Measurements from ENCODE around the gene VIPAS39. TPM values are rescaled to one million over a fixed set of nuclear protein-coding genes. Genes with fewer than 3 reads are reported as not detected.
A peak's percentile ranks its signal among the peaks of the same experiment; 100 is the strongest.

Gene VIPAS39
- total and polyA plus RNA-seq, 2 experiments from 2014 or later = 14.9 to 25.0 TPM

- Histone ChIP-seq H3K9ac (no peak overlapping the region), H3K36me3 (ENCODE audit: low read depth) (peaks cover 38% of the 10 kb centered on the region), H3K27ac (no peak overlapping the region), H3F3A (ENCODE audit: insufficient read depth) (no peaks in the 10 kb centered on the region), H3K79me2 (ENCODE audit: insufficient read depth) (no peaks in the 10 kb centered on the region), H3K4me1 (ENCODE audit: insufficient read depth) (no peaks in the 10 kb centered on the region), H3K4me3 (no peak overlapping the region), H3K4me2 (ENCODE audit: unreplicated experiment) (no peak overlapping the region), H4K20me1 (ENCODE audit: insufficient read depth) (no peaks in the 10 kb centered on the region), H3K9me2 (ENCODE audit: insufficient read depth) (no peaks in the 10 kb centered on the region), H2AFZ (no peak overlapping the region), H3K9me3 (ENCODE audit: low read depth) (no peaks in the 10 kb centered on the region), H3K27me3 (replicated peaks; ENCODE audit: insufficient read depth) (no peaks in the 10 kb centered on the region)
- WGBS, 2 experiments (ENCODE audit: low coverage in 1 of 2, low lambda C conversion rate in 2 of 2, missing lambda C conversion rate in 2 of 2) = 88 to 90% methylated on average over 4 of the region's 4 CpGs
- in situ Hi-C loops (cut with MboI) = no loop called here
- no peak for TF ChIP-seq EZH2phosphoT487 (IDR thresholded peaks at IDR 0.05; ENCODE audit: insufficient read depth, low read depth)
- TF ChIP-seq EZH2 (IDR thresholded peaks at IDR 0.05; ENCODE audit: insufficient read depth, poor library complexity, severe bottlenecking) = no peak
- DNase-seq = no peak
Measured at GRCh38 chr14:77439861-77440260, 17.5 kb downstream of the VIPAS39 start.

GRCh38 chr14:77438596-77438995, 18.8 kb downstream of the VIPAS39 start:
- in situ Hi-C loops (cut with MboI) = no loop called here
- H3K36me3 ChIP-seq (ENCODE audit: low read depth) = peaks cover 44% of the 10 kb centered on the region
- TF ChIP-seq EZH2phosphoT487 (IDR thresholded peaks at IDR 0.05; ENCODE audit: insufficient read depth, low read depth) (no peak), EZH2 (IDR thresholded peaks at IDR 0.05; ENCODE audit: insufficient read depth, poor library complexity, severe bottlenecking) (no peak)
- no peak overlapping the region for H3K9ac ChIP-seq
- no peaks in the 10 kb centered on the region for H4K20me1 ChIP-seq (ENCODE audit: insufficient read depth)
- no peak overlapping the region for H3K27ac ChIP-seq
- H3K9me2 ChIP-seq (ENCODE audit: insufficient read depth) = no peaks in the 10 kb centered on the region
- H3K9me3 ChIP-seq (ENCODE audit: low read depth) = no peaks in the 10 kb centered on the region
- no peak for DNase-seq
- no peaks in the 10 kb centered on the region for H3K27me3 ChIP-seq (replicated peaks; ENCODE audit: insufficient read depth)
- no peaks in the 10 kb centered on the region for H3F3A ChIP-seq (ENCODE audit: insufficient read depth)
- H3K79me2 ChIP-seq (ENCODE audit: insufficient read depth) = no peaks in the 10 kb centered on the region
- no peak overlapping the region for H2AFZ ChIP-seq
- no peak overlapping the region for H3K4me3 ChIP-seq
- 92 to 95% methylated on average over 1 of the region's 1 CpG for WGBS, 2 experiments (ENCODE audit: low coverage in 1 of 2, low lambda C conversion rate in 2 of 2, missing lambda C conversion rate in 2 of 2)
- no peaks in the 10 kb centered on the region for H3K4me1 ChIP-seq (ENCODE audit: insufficient read depth)
- no peak overlapping the region for H3K4me2 ChIP-seq (ENCODE audit: unreplicated experiment)

GRCh38 chr14:77436042-77436441, 21.4 kb downstream of the VIPAS39 start:
- no peaks in the 10 kb centered on the region for H4K20me1 ChIP-seq (ENCODE audit: insufficient read depth)
- no peak overlapping the region for H3K4me3 ChIP-seq
- 95 to 99% methylated on average over 3 of the region's 3 CpGs for WGBS, 2 experiments (ENCODE audit: low coverage in 1 of 2, low lambda C conversion rate in 2 of 2, missing lambda C conversion rate in 2 of 2)
- H3F3A ChIP-seq (ENCODE audit: insufficient read depth) = no peaks in the 10 kb centered on the region
- peak; percentile 3 for DNase-seq
- H2AFZ ChIP-seq = no peak overlapping the region
- no peaks in the 10 kb centered on the region for H3K9me2 ChIP-seq (ENCODE audit: insufficient read depth)
- in situ Hi-C loops (cut with MboI) = no loop called here
- H3K4me1 ChIP-seq (ENCODE audit: insufficient read depth) = no peaks in the 10 kb centered on the region
- no peak overlapping the region for H3K9ac ChIP-seq
- H3K27me3 ChIP-seq (replicated peaks; ENCODE audit: insufficient read depth) = no peaks in the 10 kb centered on the region
- no peaks in the 10 kb centered on the region for H3K79me2 ChIP-seq (ENCODE audit: insufficient read depth)
- H3K4me2 ChIP-seq (ENCODE audit: unreplicated experiment) = no peak overlapping the region
- H3K36me3 ChIP-seq (ENCODE audit: low read depth) = peaks cover 41% of the 10 kb centered on the region
- no peaks in the 10 kb centered on the region for H3K9me3 ChIP-seq (ENCODE audit: low read depth)
- TF ChIP-seq EZH2 (IDR thresholded peaks at IDR 0.05; ENCODE audit: insufficient read depth, poor library complexity, severe bottlenecking) = no peak
- no peak for TF ChIP-seq EZH2phosphoT487 (IDR thresholded peaks at IDR 0.05; ENCODE audit: insufficient read depth, low read depth)
- no peak overlapping the region for H3K27ac ChIP-seq

GRCh38 chr14:77426396-77426795, 31.0 kb downstream of the VIPAS39 start:
- H3K79me2 ChIP-seq (ENCODE audit: insufficient read depth) = no peaks in the 10 kb centered on the region
- TF ChIP-seq EZH2 (IDR thresholded peaks at IDR 0.05; ENCODE audit: insufficient read depth, poor library complexity, severe bottlenecking) = no peak
- TF ChIP-seq EZH2phosphoT487 (IDR thresholded peaks at IDR 0.05; ENCODE audit: insufficient read depth, low read depth) = no peak
- in situ Hi-C loops (cut with MboI) = no loop called here
- H3K4me3 ChIP-seq = no peak overlapping the region
- no peaks in the 10 kb centered on the region for H3K4me1 ChIP-seq (ENCODE audit: insufficient read depth)
- H2AFZ ChIP-seq = no peak overlapping the region
- H3K9ac ChIP-seq = no peak overlapping the region
- DNase-seq = no peak
- no peak overlapping the region for H3K27ac ChIP-seq
- H3K36me3 ChIP-seq (ENCODE audit: low read depth) = peaks cover 25% of the 10 kb centered on the region
- no peaks in the 10 kb centered on the region for H3K9me2 ChIP-seq (ENCODE audit: insufficient read depth)
- H4K20me1 ChIP-seq (ENCODE audit: insufficient read depth) = no peaks in the 10 kb centered on the region
- 97 to 98% methylated on average over 3 of the region's 3 CpGs for WGBS, 2 experiments (ENCODE audit: low coverage in 1 of 2, low lambda C conversion rate in 2 of 2, missing lambda C conversion rate in 2 of 2)
- no peaks in the 10 kb centered on the region for H3F3A ChIP-seq (ENCODE audit: insufficient read depth)
- no peaks in the 10 kb centered on the region for H3K9me3 ChIP-seq (ENCODE audit: low read depth)
- H3K27me3 ChIP-seq (replicated peaks; ENCODE audit: insufficient read depth) = no peaks in the 10 kb centered on the region
- no peak overlapping the region for H3K4me2 ChIP-seq (ENCODE audit: unreplicated experiment)

GRCh38 chr14:77424862-77425261, 32.5 kb downstream of the VIPAS39 start:
- H3K9ac ChIP-seq = no peak overlapping the region
- no peak overlapping the region for H2AFZ ChIP-seq
- no peaks in the 10 kb centered on the region for H3K4me1 ChIP-seq (ENCODE audit: insufficient read depth)
- H3K9me2 ChIP-seq (ENCODE audit: insufficient read depth) = no peaks in the 10 kb centered on the region
- H4K20me1 ChIP-seq (ENCODE audit: insufficient read depth) = no peaks in the 10 kb centered on the region
- in situ Hi-C loops (cut with MboI) = no loop called here
- WGBS, 2 experiments (ENCODE audit: low coverage in 1 of 2, low lambda C conversion rate in 2 of 2, missing lambda C conversion rate in 2 of 2) = 76 to 77% methylated on average over 3 of the region's 3 CpGs
- H3K4me3 ChIP-seq = no peak overlapping the region
- TF ChIP-seq EZH2 (IDR thresholded peaks at IDR 0.05; ENCODE audit: insufficient read depth, poor library complexity, severe bottlenecking) (no peak), EZH2phosphoT487 (IDR thresholded peaks at IDR 0.05; ENCODE audit: insufficient read depth, low read depth) (no peak)
- no peaks in the 10 kb centered on the region for H3K79me2 ChIP-seq (ENCODE audit: insufficient read depth)
- H3K36me3 ChIP-seq (ENCODE audit: low read depth) = peaks cover 25% of the 10 kb centered on the region
- H3K4me2 ChIP-seq (ENCODE audit: unreplicated experiment) = no peak overlapping the region
- H3K9me3 ChIP-seq (ENCODE audit: low read depth) = no peaks in the 10 kb centered on the region
- no peak for DNase-seq
- no peaks in the 10 kb centered on the region for H3K27me3 ChIP-seq (replicated peaks; ENCODE audit: insufficient read depth)
- H3K27ac ChIP-seq = no peak overlapping the region
- no peaks in the 10 kb centered on the region for H3F3A ChIP-seq (ENCODE audit: insufficient read depth)
